WTC11 (cell line): ENCODE results near the gene TSPAN5.

ENCODE experiments used
- CDX4 ChIP-seq: fragments of 250-450 bp; sonication (Bioruptor Pico); IDR thresholded peaks from 2 replicates; pipeline ENCODE4 v1.9.0; 2021; ENCODE audit warnings: moderate library complexity, mild to moderate bottlenecking, inconsistent platforms, borderline replicate concordance
- CTCF ChIP-seq: fragments of 200-600 bp; IDR thresholded peaks from 2 replicates; pipeline ENCODE4 v1.8.0; 2022; ENCODE audit warnings: antibody characterized with exemption
- E2F1 ChIP-seq: sonication (generic); formaldehyde crosslinking; IDR thresholded peaks from 2 replicates; pipeline ENCODE4 v1.8.0; 2022; ENCODE audit warnings: mild to moderate bottlenecking, missing genetic modification reagents
- ETV6 ChIP-seq: sonication (generic); formaldehyde crosslinking; IDR thresholded peaks from 2 replicates; pipeline ENCODE4 v1.8.1; 2022; ENCODE audit warnings: mild to moderate bottlenecking, missing genetic modification reagents
- FOXK1 ChIP-seq: sonication (generic); formaldehyde crosslinking; IDR thresholded peaks from 2 replicates; pipeline ENCODE4 v1.8.0; 2022; ENCODE audit warnings: mild to moderate bottlenecking, moderate library complexity, missing genetic modification reagents
- FOXP1 ChIP-seq: sonication (generic); formaldehyde crosslinking; IDR thresholded peaks from 2 replicates; pipeline ENCODE4 v1.8.0; 2022; ENCODE audit warnings: missing genetic modification reagents, mild to moderate bottlenecking, moderate library complexity, borderline replicate concordance
- JUN ChIP-seq: sonication (generic); formaldehyde crosslinking; IDR thresholded peaks from 2 replicates; pipeline ENCODE4 v1.8.0; 2023; ENCODE audit warnings: mild to moderate bottlenecking, missing genetic modification reagents
- KAT7 ChIP-seq: sonication (generic); formaldehyde crosslinking; IDR thresholded peaks from 2 replicates; pipeline ENCODE4 v1.8.1; 2023; ENCODE audit warnings: missing genetic modification reagents, mild to moderate bottlenecking, borderline replicate concordance
- ZBTB21 ChIP-seq: sonication (generic); formaldehyde crosslinking; IDR thresholded peaks from 2 replicates; pipeline ENCODE4 v1.8.1; 2023; ENCODE audit warnings: mild to moderate bottlenecking, missing genetic modification reagents, borderline replicate concordance
- ZSCAN18 ChIP-seq: fragments of 250-450 bp; sonication (Bioruptor Pico); IDR thresholded peaks from 2 replicates; pipeline ENCODE4 v2.1.2; 2022; ENCODE audit warnings: mild to moderate bottlenecking, moderate library complexity

GRCh38 chr4:98568941-98569663 is 89.3 kb downstream of the TSPAN5 start:
- TF ChIP-seq JUN (no peak), CTCF (no peak), CDX4 (CRISPR knock-in tag) (no peak), FOXP1 (no peak), FOXK1 (CRISPR knock-in tag) (no peak), ETV6 (no peak), KAT7 (no peak), ZBTB21 (CRISPR knock-in tag) (no peak), ZSCAN18 (CRISPR knock-in tag) (no peak), E2F1 (CRISPR knock-in tag) (no peak)
